ENCODE measurements around the gene KCTD21.
A peak's percentile ranks its signal among the peaks of the same experiment; 100 is the strongest.
"Not testable (repeated sequence)": the region's sequence is repeated elsewhere in the genome, so short reads cannot be mapped to it uniquely, and the experiment has no call there.

The KCTD21 gene, protein sequence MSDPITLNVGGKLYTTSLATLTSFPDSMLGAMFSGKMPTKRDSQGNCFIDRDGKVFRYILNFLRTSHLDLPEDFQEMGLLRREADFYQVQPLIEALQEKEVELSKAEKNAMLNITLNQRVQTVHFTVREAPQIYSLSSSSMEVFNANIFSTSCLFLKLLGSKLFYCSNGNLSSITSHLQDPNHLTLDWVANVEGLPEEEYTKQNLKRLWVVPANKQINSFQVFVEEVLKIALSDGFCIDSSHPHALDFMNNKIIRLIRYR

DNA sequence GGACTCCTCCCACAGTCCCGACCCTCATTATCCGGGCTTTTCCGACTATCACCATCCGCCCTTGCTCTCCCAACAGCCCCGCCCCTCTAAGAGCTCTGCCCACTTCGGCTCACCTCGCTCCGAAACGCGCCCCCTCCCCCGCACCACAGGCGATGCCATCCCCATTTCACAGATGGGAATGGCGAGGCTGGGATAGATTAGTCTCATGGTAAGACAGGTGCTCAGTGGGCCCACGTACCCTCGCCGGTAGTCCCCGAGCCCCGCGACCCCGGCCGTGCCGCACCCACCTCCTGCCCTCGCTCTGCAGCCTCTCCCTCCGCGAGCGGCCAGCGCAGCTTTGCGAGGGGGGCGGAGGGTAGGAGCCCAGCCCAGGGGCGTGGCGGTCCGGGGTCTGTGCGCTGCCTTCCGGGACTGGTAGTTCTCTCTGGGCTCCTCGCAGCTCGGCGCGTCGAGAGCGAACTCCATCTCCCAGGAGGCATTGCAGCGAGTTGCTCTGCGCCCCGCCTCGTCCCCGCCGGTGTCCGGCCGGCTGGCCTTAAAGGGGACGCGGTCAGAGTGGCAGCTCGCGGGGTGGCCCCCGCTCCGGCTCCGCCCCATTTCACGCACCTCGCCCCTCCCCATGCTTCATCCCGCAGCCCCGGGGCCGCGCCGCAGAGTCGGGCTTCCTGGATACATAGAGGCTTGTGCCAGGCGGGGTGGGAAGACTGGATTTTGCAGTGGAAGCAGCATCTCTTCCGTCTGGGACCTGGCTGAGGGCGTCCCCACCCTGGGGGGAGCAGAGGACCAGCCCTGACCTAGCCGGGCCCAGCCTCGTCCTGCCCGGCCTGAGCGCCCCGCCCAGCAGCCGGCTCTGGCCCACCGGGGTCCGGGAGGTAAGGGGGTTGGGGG lies at the start of gene KCTD21, which contains the start of gene USP35:
Gene KCTD21 (minus strand): TSS at position 341 of the 888 bp plus-strand sequence. CDS start 14,072 bp downstream, outside the sequence.
Gene USP35 (plus strand): TSS at position 634 of the 888 bp plus-strand sequence. CDS start 7,327 bp downstream, outside the sequence.
- peak; percentile 96 for DNase-seq

DNA sequence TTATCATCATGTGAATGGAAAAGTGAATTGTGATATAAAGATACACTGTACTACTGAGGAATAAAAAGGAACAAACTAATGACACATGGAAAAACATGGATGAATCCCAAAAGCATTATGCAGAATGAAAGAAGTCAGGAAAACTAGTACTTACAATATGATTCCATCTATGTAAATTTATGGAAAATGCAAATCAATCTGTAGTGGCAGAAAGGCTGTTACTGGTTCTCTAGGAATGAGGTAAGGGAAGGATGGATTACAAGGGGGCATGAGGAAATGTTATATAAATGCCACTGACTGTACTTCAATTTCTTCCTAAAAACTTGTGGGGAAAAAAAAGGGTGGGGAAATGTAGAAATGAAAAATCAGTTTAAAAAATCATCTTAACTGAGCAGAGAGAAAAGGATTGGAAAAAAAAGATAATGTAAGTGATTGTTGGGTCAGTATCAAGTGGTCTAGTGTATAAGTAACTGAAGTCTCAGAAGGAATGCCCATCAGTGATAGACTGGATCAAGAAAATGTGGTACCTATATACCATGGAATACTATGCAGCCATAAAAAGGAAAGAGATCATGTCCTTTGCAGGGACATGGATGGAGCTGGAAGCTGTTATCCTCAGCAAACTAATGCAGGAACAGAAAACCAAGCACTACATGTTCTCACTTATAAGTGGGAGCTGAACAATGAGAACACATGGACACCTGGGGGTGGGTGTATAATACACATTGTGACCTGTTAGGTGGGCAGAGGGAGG lies 49.0 kb upstream of the KCTD21 start:
- DNase-seq = no peak

DNA sequence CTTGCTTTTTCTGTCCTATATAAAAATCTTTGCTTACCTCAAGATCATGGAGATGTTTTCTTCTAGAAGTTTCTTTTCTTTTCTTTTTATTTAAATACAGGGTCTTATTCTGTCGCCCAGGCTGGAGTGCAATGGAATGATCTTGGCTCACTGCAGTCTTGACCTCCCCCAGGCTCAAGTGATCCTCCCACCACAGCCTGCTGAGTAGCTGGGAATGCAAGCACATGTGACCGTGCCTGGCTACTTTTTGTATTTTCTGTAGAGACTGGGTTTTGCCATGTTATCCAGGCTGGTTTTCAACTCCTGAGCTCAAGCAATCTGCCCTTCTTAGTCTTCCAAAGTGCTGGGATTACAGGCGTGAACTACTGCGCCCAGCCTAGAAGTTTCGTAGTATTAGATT lies 45.6 kb upstream of the KCTD21 start:
- DNase-seq = no peak

DNA sequence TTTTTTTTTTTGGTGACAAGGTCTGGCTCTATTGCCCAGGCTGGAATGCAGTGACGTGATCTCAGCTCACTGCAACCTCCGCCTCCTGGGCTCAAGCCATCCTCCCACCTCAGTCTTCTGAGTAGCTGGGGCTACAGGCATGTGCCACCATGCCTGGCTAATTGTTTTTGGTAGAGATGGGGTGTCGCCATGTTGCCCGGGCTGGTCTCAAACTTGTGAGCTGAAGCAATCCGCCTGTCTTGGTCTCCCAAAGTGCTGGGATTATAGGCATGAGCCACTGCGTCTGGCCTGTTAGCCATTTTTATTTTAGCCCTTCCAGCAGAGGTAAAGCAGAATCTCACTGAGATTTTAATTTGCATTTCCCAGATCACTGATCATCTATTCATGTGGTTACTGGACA lies 44.6 kb upstream of the KCTD21 start:
- DNase-seq = not testable (repeated sequence)

DNA sequence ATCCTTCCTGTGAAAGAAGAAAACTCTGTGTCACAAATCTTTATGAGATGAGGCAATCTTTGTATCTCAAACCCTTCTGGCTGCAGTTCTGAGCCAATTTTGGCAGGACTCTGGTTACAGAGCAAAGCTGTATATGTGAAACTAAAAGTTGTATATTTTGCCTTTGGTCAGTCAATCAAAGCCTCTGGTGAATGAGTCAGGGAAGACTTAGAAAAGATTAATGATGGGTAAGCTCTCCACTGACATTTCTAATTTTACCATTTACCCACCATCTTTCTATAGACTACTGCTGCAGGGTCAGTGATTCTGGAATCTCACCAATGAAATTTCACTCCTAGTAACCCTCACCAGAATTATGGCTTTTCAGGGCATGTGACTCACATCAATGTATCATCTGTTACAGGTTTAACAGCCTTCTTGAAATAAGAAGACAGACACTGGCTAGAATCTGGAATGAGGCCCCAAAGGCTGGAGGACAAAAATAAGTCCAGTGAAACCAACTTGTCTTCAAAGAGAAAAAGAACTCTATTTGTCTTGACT lies 43.6 kb upstream of the KCTD21 start:
- no peak for DNase-seq

DNA sequence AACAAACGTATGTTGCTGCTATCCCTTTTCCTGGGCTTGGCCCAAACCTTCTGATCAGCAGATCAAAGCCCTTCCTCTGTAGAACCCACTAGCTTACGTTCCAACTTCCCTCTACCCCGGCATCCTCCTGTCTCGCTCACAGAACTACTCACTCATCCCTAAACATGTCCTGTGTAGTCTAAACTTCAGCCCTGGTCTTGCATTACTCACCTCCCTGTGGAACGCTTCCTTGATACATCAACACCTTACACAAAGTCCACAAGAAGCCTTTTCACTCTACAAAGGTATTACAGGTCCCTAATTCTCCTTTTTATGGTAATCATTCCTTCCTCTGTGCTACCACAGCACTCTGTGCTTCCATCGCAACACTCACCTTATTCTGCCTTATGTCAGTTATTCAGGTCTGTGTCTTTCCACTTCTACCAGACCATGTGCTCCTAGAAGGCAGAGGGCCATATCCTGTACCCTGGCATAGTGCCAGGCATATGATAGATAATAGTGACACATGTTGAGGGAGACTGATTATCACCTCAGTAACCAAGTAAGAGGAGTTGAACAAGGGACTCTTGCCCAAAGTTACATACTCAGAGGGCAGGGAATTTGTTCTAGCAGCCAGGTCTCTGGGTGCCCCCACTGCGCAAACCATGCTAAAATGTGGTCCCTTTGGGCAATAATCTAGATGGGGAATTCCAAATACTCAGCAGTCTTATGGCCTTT lies 41.9 kb upstream of the KCTD21 start:
- no peak for DNase-seq

DNA sequence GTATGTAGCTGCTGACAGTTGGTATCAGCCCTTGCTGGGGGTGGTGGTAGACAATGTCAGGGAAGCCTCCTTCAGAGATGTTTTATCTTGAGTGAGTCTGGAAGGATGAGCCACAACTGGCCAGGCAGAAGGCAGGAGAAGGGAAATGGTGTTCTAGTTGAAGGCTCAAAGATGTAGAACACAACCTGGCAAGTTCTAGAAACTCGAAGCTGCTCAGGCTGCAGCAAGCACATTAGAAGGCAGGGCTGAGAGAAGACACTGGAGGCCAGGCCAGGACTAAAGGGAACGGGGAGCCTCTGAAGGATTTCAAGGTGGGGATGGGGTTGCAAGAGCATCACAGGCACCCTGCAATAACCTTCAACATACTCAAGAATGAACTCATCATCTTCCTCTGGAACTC lies 40.7 kb upstream of the KCTD21 start:
- DNase-seq = no peak

DNA sequence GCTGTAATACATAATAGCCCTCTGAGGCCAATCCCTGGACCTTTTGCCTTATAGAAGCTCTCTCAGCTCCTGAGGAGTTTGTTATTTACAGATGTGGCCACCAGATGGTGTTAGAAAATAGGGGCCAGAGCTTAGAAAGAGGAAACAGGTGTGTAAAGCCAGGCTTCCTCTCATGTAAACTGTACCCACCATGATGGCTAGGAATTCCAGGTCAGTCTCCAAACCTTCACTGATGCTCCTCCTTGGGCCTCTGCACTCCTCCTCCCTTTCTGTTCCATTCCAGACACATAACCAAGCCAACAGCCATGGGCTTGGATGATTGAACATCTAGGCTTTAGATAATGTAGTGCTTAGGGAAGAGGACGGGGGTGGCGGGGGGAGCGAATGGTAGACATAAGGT lies 40.0 kb upstream of the KCTD21 start:
- DNase-seq = peak; percentile 46

DNA sequence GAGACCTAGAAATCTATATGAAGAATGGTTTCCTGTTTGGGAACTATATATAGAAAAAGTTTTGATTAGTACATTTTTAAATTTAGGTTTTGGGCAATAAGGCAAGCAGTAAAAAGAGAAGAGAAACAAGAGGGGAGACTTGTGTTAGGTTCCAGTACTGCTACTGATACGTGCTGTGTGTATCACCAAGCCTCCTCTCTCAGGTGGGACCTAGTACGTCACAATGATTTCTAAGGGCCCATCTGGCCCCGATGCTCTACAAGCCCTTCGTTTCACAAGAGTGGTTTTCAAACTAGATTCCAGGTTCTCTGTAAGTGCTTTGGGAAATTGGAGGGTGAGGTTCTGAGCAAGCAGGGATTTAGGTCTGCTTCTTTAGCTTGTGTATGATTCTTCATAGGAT lies 39.5 kb upstream of the KCTD21 start:
- no peak for DNase-seq

DNA sequence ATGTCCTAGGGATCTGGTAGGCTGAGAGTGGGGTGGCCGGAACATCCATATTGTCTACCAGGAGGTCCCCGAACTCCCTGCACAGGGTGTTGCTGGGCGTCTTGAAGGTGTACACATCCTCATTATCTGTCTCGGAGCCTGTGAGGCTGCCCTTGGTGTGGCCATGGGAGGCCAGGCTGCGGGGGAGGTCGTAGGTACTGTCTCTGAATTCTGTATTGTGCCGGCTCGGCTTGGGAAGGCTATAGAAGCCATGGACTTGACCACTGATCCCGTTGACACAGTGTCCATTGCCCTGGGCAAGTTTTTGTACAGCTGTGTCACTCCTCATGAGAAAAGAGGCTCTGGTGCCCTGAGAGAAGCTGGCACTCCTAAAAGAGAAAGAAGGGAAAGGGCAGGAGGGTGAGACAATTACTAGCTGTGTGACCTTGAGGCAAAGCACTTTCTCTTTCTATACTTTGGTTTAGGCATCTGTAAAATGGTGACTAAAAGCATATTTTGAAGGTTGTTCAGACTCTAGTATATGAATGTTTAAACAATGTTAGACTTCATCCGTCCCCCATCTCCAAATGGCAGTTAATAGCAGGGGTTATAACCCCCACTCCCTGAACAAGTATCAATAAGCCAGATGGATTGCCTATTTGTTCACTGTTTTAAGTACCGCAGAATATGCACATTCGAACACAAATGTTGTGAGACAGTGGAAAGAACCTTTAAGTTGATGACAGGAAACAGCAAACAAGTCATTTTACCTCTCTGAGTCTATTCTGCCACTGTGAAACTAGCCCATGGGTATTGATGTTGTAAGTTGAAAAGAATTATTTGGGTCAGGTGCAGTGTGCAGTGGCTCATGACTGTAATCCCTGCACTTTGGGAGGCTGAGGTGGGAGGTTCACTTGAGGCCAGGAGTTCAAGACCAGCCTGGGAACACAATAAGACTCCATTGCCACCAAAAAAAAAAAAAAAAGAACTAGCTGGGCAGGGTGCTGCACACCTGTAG lies 38.6 kb upstream of the KCTD21 start:
- DNase-seq = no peak

DNA sequence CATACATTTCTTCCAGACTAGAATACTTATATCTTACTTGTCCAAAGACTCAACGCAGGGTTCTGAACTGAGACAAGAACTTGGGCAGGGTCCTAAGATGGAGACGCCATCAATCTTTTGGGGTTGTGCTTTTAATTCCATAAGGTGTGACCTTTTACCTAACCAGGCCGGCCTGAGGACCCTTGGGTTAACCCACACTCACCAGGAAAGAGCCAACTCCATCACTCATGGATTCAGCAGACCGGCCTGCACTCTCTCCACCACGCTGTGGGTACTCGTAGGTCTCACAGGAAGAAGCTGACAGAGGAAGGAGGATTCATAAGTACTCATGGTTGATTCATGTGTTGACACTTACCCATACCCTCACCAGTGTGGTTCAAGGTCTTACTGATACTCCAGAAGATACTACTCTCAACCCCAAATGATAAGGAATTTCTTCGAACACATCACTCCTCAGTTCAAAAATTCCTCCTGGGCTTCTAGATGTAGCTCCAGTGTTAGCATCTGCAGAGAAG lies 36.5 kb upstream of the KCTD21 start:
- no peak for DNase-seq

DNA sequence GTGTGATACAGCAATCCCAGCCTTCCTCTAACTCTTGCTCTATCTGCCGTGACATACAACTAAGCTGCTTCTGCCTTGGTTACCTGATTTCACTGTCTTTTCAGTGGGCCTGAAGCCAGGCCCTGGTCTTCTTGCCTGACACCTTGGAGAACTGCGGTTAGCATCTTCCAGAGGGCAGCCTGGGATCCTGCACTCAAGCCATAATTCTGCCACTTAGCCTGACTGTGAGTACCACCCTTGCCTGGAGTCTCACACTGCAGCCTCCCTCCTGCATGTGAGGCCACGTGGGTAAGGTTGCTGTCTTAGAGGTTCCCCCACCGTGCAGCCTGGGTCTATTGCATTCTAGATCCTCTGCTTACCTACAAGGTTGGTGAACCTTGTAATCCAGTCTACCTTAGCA lies 36.1 kb upstream of the KCTD21 start:
- no peak for DNase-seq

DNA sequence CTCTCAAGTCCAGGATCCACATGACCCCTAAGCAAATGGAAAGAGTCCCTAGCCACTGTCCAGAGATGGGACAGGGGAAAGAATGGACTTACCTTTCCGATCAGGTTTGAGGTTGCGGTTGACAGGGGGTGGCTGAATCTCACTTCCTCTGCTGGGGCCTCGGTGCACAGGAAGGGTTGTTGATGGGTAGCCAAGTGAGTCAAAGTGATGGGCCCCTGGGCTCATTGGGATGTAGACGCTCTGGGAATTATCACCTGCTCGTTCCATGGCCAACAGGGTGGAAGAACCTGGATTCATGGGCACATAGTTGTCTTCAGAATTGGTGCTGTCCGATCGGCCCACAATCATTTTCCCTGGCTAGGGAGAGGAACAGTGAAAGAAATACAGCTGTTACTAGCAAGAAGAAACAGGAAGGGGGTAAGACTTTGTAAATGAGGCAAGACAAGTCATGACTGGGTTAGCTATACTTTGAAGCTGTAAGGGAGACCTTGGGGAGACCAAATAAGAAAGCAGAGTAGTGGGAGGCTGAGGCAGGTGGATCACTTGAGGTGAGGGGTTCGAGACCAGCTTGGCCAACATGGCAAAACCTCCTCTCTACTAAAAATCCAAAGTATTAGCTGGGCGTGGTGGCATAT lies 35.0 kb upstream of the KCTD21 start:
- no peak for DNase-seq

DNA sequence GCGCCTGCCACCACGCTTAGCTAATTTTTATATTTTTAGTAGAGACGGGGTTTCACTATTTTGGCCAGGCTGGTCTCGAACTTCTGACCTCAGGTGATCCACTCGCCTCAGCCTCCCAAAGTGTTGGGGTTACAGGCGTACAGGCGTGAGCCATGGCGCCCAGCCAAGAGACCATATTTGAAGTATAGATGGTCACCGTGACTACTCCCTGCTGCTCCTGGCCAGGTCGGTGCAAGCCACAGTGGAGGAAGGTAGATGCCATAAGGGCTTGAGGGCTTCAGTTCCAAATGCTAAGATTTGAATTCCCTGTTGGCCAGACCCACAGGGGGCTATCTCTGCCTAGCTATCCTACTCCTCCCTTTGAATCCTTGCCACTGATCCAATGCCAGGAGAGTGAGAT lies 34.3 kb upstream of the KCTD21 start:
- DNase-seq = not testable (repeated sequence)

DNA sequence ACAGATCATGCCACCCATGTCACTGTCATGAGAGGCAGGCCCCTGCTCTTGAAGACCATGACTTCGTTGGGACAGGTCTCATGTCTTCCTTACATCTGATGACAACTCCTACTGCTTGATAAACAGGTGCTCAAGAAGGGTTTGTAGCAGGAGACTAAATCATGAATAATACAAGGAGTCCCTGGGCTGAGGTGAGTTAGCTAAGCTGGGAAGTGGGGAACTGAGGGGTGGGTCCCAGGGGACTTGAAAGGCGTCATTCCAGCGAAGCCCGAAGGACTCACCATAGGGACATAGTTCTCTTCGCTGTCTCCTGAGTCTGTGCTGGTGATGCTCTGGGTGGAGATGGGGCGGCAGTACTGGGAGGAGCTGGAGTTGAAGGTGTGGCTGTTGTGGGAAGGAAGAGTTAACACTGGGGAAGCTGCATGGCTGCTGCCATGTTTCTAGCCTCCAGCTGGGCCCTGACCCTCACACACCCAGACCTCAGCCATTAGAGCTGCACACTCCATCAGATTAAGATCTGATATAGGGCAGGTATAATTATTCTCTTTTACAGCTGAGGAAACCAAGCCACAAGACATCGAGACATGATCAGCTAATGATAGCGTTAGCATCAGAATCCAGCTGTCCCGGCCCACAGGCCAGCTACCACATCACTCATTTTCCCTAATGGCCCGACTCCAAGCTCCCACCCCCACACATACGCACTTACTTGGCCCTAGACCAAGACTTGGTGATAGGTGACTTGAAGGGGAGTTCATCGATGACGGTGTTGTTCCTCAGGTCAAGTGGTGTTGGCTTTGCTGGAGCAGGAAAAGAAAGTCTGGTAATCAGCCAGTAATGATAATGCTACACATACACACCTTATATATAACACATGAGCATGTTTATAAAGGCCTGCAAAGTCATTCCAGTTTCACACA lies 33.2 kb upstream of the KCTD21 start:
- no peak for DNase-seq

DNA sequence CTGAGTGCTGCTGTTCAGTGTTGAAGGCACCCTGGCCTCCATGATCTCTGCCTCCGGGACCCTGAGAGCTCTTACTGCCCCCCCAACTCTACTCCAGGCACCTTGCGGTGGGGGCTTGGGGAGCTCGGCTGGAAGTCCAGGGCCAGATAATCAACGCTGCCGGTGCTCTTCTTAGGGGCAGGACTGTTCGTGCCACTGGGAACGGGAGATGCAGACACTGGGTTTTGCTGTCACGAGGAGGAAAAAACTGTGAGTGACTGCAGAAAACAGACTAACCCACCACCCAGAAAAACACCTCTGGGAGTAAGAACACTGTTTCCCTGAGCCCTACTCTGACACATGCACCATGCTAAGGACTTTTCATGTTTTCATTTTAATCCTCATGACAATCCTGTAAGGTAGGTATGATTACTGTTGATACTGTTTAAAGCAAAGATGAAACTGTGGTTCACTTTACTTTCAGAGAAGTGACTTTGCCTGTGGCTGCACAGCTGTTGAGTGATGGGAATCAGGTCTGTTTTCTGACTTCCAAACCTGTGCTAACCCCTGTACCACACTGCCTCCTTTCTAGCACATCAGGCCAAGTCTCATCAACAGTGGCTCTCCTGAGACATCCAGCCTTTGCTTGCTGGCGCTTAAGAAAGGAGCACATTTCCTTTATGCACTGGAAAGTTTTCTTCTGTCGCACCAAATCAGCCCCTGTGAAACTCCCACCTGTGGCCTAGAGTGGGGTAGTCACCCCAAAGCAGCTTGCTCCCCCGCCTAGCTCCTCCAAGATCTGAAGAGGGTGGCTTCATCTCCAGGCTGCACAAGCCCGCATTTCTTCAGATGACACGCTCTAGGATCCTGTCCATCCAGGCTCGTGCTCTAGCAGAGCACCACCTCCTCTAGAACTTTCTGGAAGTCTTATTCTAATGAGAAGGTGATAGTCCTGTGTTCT lies 32.1 kb upstream of the KCTD21 start:
- no peak for DNase-seq

DNA sequence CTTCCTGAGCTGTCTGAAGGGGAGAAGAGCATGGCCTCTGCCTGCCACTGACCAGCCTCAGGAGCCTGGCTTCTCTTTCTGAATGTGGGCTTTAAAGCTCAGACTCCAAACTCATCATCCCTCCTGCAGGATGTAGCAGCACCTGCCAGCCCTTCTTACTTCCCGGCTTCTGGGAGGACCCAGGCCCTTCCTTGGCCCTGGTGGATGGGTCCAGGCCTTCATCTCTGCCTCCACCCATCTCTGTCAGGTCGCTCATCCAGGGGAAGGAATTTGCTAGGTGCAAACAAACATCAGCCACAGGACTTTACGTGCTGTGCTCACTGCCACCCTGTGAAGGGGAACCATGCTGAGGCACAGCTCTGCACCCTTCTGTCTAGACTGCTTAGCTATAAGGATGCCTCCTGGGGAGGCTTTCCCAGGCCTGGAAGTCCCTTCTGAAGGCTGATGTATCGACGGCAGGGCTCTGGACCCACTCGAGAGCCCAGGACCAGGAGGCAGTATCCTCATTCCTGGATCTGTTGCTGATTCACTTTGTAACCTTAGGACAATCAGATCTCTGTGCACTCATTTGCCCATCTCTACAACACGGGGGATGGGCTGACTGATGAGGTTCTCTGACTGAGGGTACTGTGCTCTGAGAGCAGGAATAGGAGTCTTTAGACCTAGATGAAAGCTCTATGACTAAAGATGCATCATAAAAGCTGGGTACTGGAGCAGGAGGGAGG lies 31.2 kb upstream of the KCTD21 start:
- no peak for DNase-seq
